Activated T-cell treated with anti-CD3 and anti-CD28 coated beads, Interleukin-2, amount 50 U/mL, for 1 hour (primary cell): ENCODE measurements around the gene TTC27.
A peak's percentile ranks its signal among the peaks of the same experiment; 100 is the strongest.
"Not testable (repeated sequence)": the region's sequence is repeated elsewhere in the genome, so short reads cannot be mapped to it uniquely, and the experiment has no call there.

Source experiments
- DNase-seq: peaks from one replicate; pipeline ENCODE4 v3.0.0-alpha.2; 2020

The TTC27 gene

GRCh38 chr2:32627814-32628579 lies at the start of gene TTC27:
TTC27 (plus strand) TSS chr2:32628050; CDS start chr2:32628293, 243 bp downstream.
- peak; percentile 97 for DNase-seq

- no peak for DNase-seq
Measured at GRCh38 chr2:32591669-32592463, 36.0 kb upstream of the TTC27 start.

GRCh38 chr2:32594573-32594972 lies 33.3 kb upstream of the TTC27 start:
- no peak for DNase-seq

- DNase-seq = no peak
Measured at GRCh38 chr2:32611366-32611765, 16.5 kb upstream of the TTC27 start.

- no peak for DNase-seq
Measured at GRCh38 chr2:32611771-32612170, 16.1 kb upstream of the TTC27 start.

- DNase-seq = no peak
Measured at GRCh38 chr2:32614084-32614483, 13.8 kb upstream of the TTC27 start.

GRCh38 chr2:32617599-32618189 lies 10.2 kb upstream of the TTC27 start:
- no peak for DNase-seq

- DNase-seq = no peak
Measured at GRCh38 chr2:32622570-32623310, 5.1 kb upstream of the TTC27 start.

- no peak for DNase-seq
Measured at GRCh38 chr2:32623311-32623706, 4.5 kb upstream of the TTC27 start.

GRCh38 chr2:32624812-32625211 lies 3.0 kb upstream of the TTC27 start:
- DNase-seq = no peak

GRCh38 chr2:32626639-32627221 lies 1.1 kb upstream of the TTC27 start:
- DNase-seq = no peak

- no peak for DNase-seq
Measured at GRCh38 chr2:32627441-32627813, 423 bp upstream of the TTC27 start.

GRCh38 chr2:32632089-32632488 lies 4.2 kb downstream of the TTC27 start:
- DNase-seq = no peak

GRCh38 chr2:32633040-32633439 lies 5.2 kb downstream of the TTC27 start:
- DNase-seq = no peak

- DNase-seq = not testable (repeated sequence)
Measured at GRCh38 chr2:32638548-32638947, 10.7 kb downstream of the TTC27 start.

GRCh38 chr2:32641180-32641579 lies 13.3 kb downstream of the TTC27 start:
- DNase-seq = no peak

- no peak for DNase-seq
Measured at GRCh38 chr2:32647180-32647651, 19.4 kb downstream of the TTC27 start.

GRCh38 chr2:32652555-32653209 lies 24.8 kb downstream of the TTC27 start:
- DNase-seq = no peak

GRCh38 chr2:32656069-32656468 lies 28.2 kb downstream of the TTC27 start:
- DNase-seq = no peak

- DNase-seq = no peak
Measured at GRCh38 chr2:32663864-32664263, 36.0 kb downstream of the TTC27 start.

GRCh38 chr2:32666704-32667103 lies 38.9 kb downstream of the TTC27 start:
- DNase-seq = no peak

GRCh38 chr2:32668254-32668653 lies 40.4 kb downstream of the TTC27 start:
- DNase-seq = no peak
